Mucosa of descending colon (tissue), 3 donors: ENCODE measurements around the gene RALGPS1. TPM values are rescaled to one million over a fixed set of nuclear protein-coding genes. Genes with fewer than 3 reads are reported as not detected.

Experiments
- ATAC-seq: fragments of 200-7000 bp; cut with Tn5 transposase; one replicate; pipeline ENCODE4 v1.9.1; 2020; ENCODE audit warnings: mild to moderate bottlenecking, moderate library complexity
- DNase-seq, 3 donors: peaks; one replicate each; pipeline ENCODE4 v3.0.0-alpha.2; 2020
- H3K36me3 ChIP-seq: fragments of 200-600 bp; one replicate; pipeline ENCODE4 v1.8.0; 2021; ENCODE audit warnings: low read depth, mild to moderate bottlenecking
- H3K4me1 ChIP-seq: fragments of 200-600 bp; one replicate; pipeline ENCODE4 v1.8.0; 2021; ENCODE audit warnings: low read depth, mild to moderate bottlenecking
- H3K4me3 ChIP-seq: fragments of 200-600 bp; one replicate; pipeline ENCODE4 v1.8.0; 2021; ENCODE audit warnings: mild to moderate bottlenecking
- H3K9me3 ChIP-seq: fragments of 200-600 bp; one replicate; pipeline ENCODE4 v1.8.0; 2021; ENCODE audit warnings: mild to moderate bottlenecking
- CTCF ChIP-seq: fragments of 200-600 bp; IDR thresholded peaks from one replicate; pipeline ENCODE4 v1.8.0; 2022; ENCODE audit warnings: antibody characterized with exemption, mild to moderate bottlenecking
- intact Hi-C, 2 donors: fragments of 100-400 bp; cut with DNase I in 1 of 2; cut with micrococcal nuclease in 1 of 2; formaldehyde crosslinking; loops; one replicate each; pipeline versions ENCODE4 v1.11.0 to v1.11.1; 2022; cut with DNase I, micrococcal nuclease
- total RNA-seq, 3 donors: library from RNA; stranded (reverse); fragmentation: NEBNext Ultra II Directional in 2 of 3; extraction: Animal tissue kit (Norgen Biotek cat#: 25700) in 2 of 3; gene quantifications; one replicate each; pipeline versions ENCODE4 v1.2.1 to v1.2.4, GENCODE V29; 2021 to 2023
- donor health status: DM: no; HTN: no; CAD: no; lungs with moderate emphysema.
- donor health status: DM: no; HTN: no; CAD: no.
- donor health status: DM: no; HTN: yes; CAD: no.

Gene RALGPS1
- total RNA-seq, 3 donors from 2014 or later: 31.3 to 55.4 (median 32.1) TPM

- Histone ChIP-seq H3K4me1 (no peaks in the 10 kb centered on the region), H3K4me3 (no peak overlapping the region), H3K9me3 (no peaks in the 10 kb centered on the region), H3K36me3 (no peaks in the 10 kb centered on the region)
- no peak for TF ChIP-seq CTCF
- no peak for DNase-seq
- no peak for ATAC-seq
- intact Hi-C loops: no loop called here
Observed at GRCh38 chr9:127084076-127085039, 169.8 kb downstream of the RALGPS1 start.

- Histone ChIP-seq H3K36me3 (no peaks in the 10 kb centered on the region), H3K9me3 (no peaks in the 10 kb centered on the region), H3K4me3 (no peak overlapping the region), H3K4me1 (no peaks in the 10 kb centered on the region)
- no peak for TF ChIP-seq CTCF
- ATAC-seq (no peak), DNase-seq (no peak)
- intact Hi-C loops: no loop called here
Observed at GRCh38 chr9:127085186-127085585, 170.6 kb downstream of the RALGPS1 start.

DNA sequence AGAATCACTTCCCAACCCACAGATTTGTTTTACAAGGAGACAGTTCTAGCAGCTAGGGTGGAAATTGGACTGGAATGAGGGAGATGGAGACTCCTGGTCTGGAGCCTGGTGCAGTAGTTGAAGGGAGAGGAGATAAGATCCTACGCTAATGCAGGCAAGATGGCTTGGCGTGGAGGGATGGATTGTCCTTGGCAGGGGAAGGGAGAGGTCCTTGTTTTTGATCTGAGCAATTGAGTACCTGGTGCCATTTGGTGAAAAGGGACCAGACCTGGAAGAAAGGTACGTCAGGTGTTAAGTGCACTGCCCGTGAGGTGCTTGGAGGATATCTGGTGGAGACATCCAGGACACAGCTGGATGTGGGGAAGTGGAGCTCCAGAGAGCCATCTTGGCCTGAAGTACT lies 172.2 kb downstream of the RALGPS1 start:
- no peak for TF ChIP-seq CTCF
- H3K4me3 ChIP-seq: no peak overlapping the region
- H3K4me1 ChIP-seq: no peaks in the 10 kb centered on the region
- no peak for ATAC-seq
- no peaks in the 10 kb centered on the region for H3K9me3 ChIP-seq
- no peak for DNase-seq
- no peaks in the 10 kb centered on the region for H3K36me3 ChIP-seq
- intact Hi-C loops: no loop called here

DNA sequence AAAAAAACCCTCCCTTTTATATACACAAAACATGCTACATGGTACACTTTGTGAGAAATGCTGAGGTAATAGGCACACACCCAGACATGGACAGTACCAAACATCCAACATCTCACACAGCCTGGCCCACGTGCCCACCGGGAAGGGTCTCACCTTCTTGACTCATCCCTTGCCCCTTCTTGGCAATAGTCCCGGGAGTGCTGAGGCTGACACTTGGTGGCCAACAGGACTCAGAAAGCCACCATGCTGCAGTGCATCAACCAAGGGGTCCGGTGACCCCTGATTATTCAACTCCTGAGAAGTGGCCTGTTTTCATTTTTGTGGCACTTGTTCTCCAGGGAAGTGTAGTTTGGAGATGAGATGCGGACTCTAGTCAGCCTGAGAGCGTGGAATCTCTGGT lies 172.8 kb downstream of the RALGPS1 start:
- DNase-seq (no peak), ATAC-seq (no peak)
- no peaks in the 10 kb centered on the region for H3K4me1 ChIP-seq
- no peaks in the 10 kb centered on the region for H3K36me3 ChIP-seq
- TF ChIP-seq CTCF: no peak
- H3K9me3 ChIP-seq: no peaks in the 10 kb centered on the region
- H3K4me3 ChIP-seq: no peak overlapping the region
- intact Hi-C loops: no loop called here

DNA sequence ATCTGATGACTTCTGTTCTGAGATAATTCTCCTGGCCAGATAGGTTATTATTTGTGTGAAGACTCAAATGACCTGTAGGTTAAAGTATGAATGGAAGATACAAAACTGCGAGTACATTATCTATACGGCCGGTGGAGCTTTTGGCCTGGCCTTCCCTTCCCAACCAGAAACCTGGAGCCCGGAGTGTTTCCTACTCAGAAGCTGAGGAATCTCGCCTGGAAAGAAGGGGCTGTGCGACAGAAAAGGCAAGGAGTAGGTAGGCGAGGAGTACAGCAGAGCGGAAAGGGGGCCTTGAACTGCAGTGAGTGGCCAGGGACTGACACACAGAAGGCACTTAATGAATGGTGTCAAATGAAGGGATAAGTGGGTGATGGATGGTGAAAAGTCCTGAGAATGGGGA lies 173.3 kb downstream of the RALGPS1 start:
- no peak for DNase-seq
- ATAC-seq: no peak
- no peaks in the 10 kb centered on the region for H3K9me3 ChIP-seq
- intact Hi-C loops: no loop called here
- H3K36me3 ChIP-seq: no peaks in the 10 kb centered on the region
- no peak overlapping the region for H3K4me3 ChIP-seq
- no peaks in the 10 kb centered on the region for H3K4me1 ChIP-seq
- TF ChIP-seq CTCF: no peak
